Activated CD4-positive, CD25-positive, alpha-beta regulatory T cell treated with anti-CD3 and anti-CD28 coated beads, Interleukin-2, amount 50 U/mL, for 72 hours (primary cell): ENCODE data around the gene SH2D4B.

Experiments
- DNase-seq: peaks from one replicate; pipeline ENCODE4 v3.0.0; 2021

The SH2D4B gene

DNA sequence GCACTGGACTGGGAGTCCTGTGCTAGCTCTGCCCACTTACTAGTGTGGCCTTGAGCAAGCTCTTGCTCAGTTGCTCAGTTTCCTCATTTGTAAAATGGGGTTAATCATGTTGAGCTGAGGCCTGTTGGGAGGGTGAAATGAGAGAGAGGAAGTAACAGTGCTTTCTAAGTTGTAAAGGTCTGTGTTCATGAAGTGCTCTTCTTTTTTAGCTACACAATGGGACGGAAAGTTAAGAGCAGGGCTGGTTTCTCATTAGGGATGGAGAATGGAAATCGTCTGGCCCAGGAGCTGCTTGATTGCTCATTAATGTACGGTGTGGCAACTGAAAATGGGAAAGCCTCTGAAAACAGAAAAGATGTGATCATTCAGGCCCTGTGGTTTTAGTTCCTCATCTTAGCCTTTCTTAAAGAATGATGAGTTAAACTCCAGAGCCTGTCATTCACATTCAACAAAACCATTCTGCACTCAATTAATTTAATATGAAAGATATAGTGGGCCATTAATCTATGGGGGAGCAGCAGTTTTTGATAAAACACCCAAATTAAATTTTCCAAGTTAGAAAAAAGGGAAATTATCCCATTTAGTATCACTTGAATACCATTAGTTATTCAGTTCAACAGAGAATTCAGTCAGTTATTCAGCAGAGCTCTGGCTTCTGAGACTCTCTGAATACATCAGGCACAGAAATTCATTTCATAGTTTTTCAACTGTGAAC, 60.5 kb downstream of the SH2D4B start:
- DNase-seq: no peak

DNA sequence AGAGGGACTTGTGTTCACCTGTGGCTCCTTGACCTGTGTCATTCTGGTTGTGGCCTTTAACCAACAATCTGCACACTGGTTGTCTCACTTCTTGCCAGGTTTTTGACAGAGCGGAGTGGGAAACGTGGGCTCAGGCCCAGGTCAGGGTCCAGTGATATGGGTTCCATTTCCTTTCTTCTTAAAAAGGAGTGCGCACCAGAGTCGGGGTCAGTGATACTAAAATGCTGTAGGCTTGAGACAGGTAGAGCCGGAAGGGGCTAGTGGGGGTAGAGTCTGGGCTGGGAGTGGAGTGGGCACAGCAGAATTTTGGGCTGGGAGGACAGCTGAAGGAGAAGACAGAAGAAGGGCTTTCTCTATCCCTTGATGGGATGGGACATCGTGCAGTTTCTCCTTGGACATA, 61.2 kb downstream of the SH2D4B start:
- no peak for DNase-seq

DNA sequence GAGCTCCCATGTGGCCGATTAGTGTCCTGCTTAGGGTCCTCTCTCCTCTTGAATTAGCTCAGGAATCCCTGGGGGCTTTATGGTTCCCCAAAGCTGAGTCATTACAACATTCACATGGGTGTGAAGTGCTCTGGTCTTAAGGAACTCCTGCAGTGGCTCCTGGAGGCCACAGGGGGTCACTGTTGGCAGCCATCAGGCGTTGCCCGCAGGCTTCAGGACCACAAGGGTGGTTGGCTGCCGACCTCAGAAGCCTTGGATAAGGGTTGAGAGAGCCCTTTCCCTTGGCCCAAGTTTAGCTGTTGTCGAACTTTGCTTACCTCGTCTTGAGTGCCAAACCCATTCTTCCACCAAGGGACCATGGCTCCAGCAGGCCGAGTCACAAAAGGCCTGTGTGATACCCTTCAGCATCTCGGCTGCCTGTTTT, 61.7 kb downstream of the SH2D4B start:
- DNase-seq: peak; percentile 35

DNA sequence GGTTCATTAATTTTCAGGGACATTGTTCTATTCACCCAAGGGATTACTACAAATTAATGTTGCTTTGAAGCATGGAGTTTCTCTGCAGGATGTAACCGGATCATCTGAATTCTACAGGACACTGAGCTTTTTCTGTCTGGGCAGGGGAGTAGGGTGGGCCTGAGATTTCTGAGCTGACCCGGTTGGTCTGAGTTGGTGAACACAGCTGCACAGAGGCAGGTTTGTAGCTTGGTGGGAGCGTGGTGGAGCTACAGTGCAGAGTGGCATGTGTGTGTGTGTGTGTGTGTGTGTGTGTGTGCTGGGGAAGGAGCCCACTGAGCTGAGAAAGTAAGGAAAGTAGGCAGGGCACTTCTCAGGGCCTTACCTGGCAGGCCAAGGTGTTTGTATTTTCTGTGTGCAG, 62.6 kb downstream of the SH2D4B start:
- no peak for DNase-seq

DNA sequence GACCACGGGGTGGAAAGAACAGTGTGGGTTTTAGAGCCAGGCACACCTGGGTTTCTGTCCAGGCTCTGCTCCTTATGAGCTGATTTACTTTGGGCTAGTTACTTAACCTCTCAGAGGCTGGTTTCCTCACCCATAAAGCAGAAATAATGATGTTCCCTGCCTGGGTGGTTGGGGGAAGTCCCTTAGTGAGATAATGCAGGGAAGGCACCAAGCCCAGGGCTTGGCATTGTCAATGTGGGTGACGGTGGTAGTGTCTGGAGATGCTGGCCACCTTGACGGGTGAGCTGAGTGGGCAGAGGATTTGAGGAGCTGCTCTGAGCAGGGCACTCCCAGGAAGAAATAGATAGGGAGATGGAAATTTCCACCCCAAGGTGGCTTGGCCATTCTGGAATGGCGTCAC, 65.2 kb downstream of the SH2D4B start:
- DNase-seq: no peak

DNA sequence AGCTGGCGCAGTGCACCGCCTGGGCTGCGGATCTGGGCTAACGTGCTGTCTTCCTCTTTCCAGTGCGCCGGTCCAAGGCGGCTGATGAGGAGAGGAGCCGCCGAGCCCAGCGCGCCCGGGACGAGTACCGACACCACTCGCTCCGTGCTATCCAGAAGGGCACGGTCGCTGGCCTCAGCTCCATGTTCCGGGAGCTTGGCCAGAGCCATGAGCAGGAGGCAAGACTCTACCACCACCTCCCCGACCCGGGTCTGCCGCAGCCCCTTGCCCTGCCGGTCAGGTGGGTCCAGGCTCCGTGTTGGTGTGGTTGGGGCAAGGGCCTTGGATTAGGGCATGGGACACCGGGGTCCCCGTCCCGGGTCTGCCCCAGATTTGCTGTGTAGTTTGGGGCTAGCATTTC, 65.8 kb downstream of the SH2D4B start:
- DNase-seq: no peak

DNA sequence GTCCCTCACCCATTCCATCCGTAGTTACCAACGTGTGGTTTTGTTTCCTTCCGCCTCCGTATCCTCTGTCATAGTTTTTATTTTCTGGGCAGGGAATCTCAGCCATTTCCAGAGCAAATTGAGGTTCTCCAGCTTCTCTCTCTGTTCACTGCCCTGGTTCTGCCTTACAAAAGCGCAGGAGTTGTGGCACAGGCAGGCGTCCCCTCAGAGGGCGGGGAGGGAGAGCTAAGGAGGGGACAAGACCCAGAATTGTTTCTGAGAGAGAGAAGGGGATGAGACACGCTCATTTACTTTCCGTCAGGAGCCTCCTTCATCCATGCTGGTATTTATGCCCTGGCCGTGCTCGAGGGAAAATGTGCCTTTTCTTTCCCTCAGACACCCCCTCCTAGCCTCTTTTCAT, 71.0 kb downstream of the SH2D4B start:
- no peak for DNase-seq

DNA sequence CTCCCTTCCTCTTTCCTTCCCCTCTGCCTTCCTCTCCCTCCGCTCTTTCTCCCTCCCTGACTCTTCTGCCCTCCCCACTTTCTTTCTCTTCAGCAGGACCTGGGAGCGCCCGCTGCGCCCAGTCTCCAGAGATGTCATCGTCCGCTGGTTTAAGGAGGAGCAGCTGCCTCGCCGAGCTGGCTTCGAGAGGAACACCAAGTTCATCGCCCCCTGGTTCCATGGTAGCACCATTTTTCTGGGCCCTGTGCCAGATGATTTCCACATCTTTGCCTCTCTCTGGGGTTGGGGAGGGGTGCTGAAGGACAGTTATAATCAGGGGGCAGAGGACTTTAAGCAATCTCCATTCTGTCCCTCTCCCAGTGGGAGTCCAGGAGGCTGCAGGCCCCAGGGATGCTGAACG, 71.6 kb downstream of the SH2D4B start:
- no peak for DNase-seq

DNA sequence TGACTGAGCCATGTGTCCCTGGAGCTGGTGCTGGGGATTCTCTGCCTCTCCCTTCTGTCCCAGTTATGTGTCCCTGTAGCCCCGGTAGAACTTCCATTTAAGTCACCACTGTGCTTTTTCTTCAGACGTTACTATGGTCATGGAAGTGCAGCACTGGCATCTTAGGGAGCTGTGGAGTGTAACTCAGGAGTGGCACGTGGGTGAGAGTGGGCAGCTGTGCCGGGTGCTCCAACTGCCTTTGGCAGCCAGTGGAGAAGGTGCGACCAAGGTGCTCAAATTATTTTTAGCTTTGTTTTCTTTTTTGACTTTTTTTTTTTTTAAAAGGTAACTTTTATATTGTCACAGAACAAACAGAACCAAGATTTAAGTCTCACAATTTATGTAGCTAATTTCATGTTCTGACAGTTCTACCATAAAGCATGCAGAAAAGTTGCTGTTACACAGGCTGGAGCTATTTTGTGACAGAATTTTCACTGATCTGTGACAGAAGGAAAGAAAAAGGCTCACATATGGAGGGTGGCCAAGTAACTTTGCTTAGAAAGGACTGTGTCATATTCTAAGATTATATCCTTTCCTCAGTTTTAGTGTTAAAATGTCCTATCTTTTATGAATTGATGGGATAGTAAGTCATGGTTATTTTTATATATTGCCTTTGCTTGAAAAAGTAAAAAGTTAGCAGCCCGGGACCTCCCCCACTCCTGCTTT, 73.9 kb downstream of the SH2D4B start:
- no peak for DNase-seq

DNA sequence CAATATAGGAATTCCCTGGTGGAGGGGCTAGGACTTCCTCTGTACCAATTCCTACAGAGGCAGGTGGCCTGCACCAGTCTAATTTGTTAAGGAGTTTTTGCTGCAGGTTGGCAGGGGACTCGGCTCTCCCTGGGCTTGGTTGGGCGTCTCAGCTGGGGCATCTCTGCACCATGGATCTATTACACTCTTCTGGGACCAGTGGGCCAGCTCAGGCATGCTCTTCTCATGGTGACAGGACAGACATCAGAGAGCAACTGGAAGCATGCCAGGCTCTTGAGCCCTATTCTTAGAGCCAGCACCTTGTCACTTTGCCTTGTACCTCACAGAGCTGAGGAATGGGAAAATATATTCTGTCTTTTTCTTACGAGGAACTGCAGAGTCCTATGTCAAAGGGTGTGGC, 74.6 kb downstream of the SH2D4B start:
- DNase-seq: no peak

DNA sequence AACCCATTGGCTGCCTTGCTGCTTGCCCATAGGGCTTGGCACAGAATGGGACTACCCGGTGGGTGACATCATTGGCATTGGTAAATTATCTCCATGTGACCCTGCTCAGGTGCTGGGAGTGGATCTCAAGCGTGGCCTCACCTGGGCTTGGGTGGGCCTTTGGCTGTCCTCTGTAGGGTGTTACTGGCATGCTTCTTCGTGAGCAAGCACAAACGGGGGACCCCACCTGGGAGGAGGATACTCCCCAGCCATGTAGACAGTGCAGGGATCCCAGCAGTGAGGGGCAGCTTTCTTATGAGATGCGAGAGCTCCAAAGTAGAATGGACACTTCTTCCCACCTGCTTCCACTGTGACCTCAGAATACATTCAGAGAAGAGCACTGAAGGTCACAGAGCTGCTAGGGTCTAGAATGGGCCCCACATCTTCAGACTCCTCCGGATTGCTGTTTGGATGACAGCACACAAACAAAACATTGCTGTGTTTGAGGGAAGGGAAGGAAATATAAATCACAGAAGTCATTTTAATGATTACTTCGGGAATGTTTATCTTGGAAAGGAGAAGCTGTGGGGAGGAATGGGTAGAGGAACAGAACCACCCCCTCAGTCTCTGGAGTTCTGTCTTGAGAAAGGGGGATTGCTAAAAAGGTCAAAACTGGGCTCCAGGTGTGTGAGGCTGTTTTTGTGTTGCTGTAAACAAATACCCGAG, 75.9 kb downstream of the SH2D4B start:
- DNase-seq: no peak

DNA sequence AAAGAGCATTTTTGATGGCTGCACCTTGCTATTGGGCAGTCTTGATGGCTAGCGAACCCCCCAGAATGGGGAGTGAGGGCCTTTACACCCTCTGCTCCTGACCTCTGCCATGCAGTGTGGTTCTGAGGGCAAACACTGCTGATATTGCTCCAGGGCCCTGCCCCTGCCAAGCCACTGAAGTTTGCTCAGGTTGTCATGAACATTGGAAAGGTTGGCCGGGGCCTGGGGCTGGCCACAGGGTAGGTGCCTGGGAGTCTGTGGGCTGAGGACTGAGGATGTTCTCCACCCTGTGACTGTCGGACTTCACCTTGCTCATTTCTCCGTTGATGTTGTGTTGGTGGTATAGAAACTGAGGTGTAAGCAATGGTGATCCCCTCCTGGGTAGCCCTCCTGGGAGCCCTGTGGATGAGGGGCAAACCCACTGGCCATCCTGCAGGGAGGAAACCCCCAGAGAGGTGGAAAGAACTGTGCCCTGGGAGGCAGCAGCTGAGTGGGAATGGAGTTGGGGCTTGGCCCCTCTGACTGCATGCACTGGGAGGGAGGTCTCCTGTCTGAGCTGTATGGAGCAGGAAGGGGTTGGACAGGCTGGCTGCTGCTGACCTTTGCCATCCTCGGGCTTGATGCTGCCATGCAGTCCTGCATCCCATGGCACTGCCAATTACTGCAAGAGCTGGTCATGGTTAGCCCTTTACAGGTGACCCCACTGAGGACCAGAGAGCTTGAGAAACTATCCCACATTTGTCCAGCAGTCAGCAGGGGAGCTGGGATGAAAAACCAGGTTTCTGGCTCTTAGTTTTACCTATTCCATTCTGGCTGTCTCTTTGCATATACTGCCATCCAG, 77.1 kb downstream of the SH2D4B start:
- DNase-seq: no peak

DNA sequence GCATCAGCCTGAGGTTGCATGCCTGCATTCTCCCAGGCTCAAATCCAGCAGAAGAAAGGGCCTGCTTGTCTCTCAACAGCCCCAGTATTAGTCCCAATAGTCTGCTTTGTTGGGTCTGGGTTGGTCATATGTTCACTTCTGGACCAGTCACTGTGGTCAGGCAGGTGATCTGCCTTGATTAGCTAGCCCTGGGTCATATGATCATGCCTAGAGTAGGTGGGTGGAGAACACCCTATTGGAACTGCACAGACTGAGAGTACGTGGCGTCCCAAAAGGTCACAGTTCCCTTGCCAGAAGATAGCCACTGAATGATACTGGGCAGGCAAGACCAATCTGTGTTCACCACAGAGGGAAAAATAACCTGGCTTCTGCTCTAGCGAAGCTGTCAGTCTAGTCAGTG, 80.1 kb downstream of the SH2D4B start:
- DNase-seq: no peak

DNA sequence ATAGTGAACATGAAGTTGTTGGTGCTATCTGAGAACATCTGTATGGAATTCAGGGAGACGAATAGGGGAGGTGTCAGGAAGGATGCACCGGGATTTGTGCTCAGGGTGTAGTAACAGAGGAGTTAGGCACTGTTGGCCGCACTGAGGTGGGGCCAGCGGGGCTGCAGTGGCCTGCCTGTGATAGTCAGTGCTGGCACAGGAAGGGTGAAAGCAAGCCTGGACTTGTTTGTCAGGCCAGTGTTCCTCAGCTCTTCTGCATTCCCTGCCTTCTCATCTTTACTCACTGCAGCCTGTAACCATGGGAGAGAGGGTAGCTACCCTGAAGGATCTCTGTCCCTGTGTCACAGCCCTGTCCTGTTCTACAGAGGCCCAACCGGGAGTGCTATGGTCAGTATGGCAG, 81.3 kb downstream of the SH2D4B start:
- no peak for DNase-seq

DNA sequence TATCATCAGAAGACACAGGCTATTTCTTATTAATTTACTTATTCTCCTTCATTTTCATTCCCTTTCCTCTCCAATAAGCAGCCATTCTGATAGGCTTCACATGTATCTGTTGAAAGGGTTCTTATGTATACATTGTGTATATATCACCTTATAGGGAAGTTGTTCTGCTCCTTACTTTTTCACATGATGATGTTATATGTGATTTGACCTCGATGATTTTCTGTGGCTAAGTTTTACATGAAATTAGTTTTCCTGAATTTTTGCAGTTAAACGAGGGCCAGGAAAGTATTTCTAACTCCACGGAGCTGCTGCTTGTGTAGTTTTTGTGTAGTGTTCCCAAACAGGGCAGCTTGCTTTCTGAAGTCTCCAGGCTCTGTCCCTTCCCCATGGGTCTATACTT, 84.5 kb downstream of the SH2D4B start:
- no peak for DNase-seq

DNA sequence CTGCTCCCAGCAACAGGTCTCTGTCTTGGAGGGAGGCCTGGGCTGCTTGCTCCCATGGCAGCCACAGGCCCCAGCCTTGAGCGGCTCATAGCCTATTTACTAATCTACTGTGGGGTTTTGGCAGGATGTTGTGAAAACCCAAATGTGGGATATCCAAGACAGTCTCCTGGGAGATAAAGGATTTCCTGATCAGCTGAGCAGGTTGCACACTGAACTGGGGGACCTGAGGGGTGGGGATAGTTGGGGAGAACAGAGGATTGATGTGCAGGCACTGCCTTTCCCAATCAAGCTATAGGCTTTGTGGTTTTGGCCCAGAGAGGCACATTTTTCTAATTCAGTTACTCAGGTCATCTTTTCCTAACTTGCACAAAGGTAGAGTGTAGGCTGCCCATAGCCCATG, 92.6 kb downstream of the SH2D4B start:
- no peak for DNase-seq

DNA sequence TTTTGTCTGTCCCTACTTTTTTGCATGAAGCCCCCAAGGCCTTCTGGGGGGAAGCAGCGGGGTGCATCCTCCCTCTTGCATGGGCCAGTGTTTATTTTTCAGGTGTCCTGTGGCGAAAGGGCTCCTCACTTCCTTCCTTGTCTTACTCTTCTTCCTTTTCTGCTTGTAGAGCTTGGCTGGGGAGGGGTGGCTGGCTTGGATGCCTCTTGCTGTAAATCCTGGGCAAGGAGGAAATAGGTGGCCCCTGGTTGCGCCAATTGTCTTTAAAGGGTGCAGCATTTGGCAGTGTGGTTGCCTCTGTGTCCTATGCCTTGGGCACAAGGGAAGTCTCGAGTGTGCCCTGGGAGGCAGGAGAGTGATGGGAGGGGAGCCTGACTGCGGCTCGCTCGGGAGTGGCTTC, 95.0 kb downstream of the SH2D4B start:
- DNase-seq: no peak

DNA sequence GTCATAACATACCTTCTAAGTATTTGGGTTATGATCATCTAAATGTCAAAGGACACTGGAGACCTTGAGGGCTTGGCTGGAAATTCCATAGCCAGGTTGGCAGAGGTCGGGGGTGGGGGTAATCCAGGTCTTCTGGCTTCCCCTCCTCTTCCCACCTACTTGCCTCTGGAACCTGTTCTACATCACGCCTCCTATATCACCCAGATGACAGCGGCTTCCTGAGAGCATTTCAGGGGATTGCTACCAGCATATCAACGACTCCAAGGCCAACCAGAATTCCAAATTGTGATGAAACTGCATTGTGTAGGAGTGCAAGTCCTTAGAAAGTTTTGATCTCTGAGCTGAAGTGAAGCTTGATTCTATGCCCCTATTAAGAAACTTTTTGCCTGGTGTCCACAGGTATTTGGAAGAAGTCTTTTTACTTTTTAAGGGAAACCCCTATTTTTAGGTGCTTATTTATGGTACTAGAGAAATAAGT, 95.7 kb downstream of the SH2D4B start:
- no peak for DNase-seq

DNA sequence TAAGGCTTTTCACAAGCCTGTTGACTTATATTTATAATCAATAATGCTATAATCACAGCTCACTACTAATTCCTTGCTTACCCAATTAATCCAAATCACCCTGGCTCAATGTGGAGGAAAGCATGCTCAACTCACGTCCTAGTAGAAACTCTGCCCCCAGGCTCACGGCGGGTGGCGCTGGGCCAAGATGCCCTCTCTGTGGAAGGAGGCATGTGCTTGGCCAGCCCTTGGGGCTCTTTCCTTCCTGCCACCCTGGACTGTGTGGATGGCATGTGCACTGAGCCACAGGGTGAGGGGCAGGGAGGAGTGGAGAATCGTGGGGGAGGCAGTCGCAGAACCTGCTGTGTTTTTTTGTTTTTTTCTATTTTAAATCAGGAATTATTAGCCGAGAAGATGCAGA, 96.2 kb downstream of the SH2D4B start:
- DNase-seq: no peak

DNA sequence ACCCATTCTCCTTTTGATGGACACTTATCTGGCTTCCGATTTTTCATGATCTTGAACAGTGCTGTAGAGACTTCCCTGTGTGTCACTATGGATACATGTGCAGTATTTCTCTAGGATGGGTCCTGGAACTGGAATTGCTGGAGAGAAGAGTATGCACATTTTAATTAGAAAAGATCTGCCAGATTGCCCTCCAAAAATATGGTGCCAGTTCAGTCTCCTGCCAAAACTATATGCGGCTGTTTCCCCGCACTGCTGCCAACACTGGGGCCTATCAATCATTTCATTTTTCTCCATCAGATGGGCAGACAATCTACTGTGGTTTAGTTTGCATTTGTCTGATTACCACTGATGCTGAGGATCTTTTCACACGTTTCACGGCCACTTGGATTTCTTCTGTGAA, 105.0 kb downstream of the SH2D4B start:
- DNase-seq: no peak

DNA sequence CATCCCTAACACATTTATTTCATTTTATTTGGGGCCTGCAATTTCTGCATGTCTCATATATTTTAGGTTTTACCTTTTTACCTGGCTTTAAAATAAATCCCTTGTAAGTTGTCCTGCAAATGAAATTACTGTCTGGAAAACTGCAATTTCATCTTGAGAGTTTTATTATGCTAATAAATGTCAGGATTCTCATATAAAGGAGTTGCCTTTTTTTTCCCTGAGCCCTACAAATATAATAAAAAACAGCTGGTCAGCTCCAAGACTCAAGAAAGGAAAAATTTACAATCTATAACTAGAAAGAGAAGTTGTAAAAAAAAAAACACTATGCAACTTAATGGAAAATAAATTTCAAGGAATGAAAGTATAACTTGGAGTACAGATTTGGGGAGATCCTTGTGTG, 108.7 kb downstream of the SH2D4B start:
- no peak for DNase-seq

DNA sequence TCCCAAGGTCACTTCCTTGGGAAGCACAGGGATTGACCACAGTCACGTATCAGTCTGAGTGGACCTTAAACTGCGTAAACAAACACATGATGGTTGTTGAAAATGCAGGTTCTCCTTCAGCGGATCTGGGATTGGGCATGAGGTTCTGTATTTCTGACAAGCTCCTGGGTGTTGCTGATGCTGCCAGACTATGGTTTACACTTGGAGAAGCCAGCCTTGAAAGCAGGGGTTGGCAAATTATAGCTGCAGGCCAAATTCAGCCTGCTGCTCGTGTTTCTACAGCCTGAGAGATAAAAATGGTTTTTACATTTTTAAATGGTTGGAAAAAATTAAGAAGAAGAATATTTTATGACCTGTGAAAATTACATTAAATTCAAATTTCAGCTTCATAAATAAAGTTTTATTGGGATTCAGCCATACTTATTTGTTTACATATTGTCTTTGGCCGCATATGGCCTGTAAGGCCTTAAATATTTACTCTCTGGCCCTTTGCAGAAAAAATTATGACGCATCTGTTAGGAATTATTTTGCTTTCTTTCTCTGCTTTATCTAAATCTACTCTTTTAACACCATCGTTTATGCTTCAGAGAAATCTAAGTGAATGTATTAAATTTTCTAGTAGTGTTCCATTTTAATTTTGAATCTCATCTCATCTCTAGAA, 109.6 kb downstream of the SH2D4B start:
- no peak for DNase-seq

DNA sequence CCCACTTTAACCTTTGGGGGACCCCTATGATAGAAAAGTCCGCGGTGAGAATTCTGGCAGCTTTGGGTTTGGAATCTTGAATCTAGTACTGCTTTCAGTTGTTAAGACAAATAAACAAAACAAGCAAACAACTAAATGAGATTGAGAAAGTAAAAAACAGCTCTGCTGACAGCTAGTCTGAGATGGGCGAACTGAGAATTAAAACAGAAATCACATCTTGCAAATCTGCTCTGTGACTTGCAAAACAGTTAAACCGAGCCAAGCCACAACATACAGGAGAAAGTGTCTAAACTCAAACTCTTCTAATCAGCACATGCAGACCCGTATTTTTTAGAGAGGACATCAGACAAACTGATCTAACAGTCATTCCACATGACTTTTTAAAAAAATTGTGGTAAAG, 110.4 kb downstream of the SH2D4B start:
- no peak for DNase-seq
